Neural progenitor cell (in vitro differentiated cells): ENCODE data around the gene PEX3. TPM values are rescaled to one million over a fixed set of nuclear protein-coding genes. Genes with fewer than 3 reads are reported as not detected.

Experiments
- DNase-seq: peaks from one replicate; pipeline ENCODE4 v3.0.0-alpha.2; 2016; ENCODE audit warnings: low spot score
- H2AFZ ChIP-seq: fragments of 200-600 bp; sonication (generic); replicated peaks from 2 replicates; pipeline ENCODE4 v1.6.1; 2016; ENCODE audit warnings: antibody characterized with exemption
- H3F3A ChIP-seq: fragments of 200-600 bp; sonication (generic); 2 replicates; pipeline ENCODE4 v1.6.1; 2016; ENCODE audit warnings: antibody characterized with exemption, low read depth
- H3K27ac ChIP-seq: fragments of 200-600 bp; sonication (generic); 2 replicates; pipeline ENCODE4 v1.5.1; 2016; ENCODE audit warnings: mild to moderate bottlenecking
- H3K27me3 ChIP-seq: fragments of 200-600 bp; sonication (generic); 2 replicates; pipeline ENCODE4 v1.6.1; 2016; ENCODE audit warnings: mild to moderate bottlenecking, moderate library complexity
- H3K36me3 ChIP-seq: fragments of 200-600 bp; sonication (generic); 2 replicates; pipeline ENCODE4 v1.5.1; 2016
- H3K4me1 ChIP-seq: fragments of 200-600 bp; sonication (generic); 2 replicates; pipeline ENCODE4 v1.6.1; 2016; ENCODE audit warnings: mixed run types
- H3K4me2 ChIP-seq: fragments of 200-600 bp; sonication (generic); 2 replicates; pipeline ENCODE4 v1.6.1; 2016
- H3K4me3 ChIP-seq: fragments of 200-600 bp; sonication (generic); 2 replicates; pipeline ENCODE4 v1.5.1; 2016
- H3K79me2 ChIP-seq: fragments of 200-600 bp; sonication (generic); 2 replicates; pipeline ENCODE4 v1.6.1; 2016; ENCODE audit warnings: low read depth
- H3K9ac ChIP-seq: fragments of 200-600 bp; sonication (generic); 2 replicates; pipeline ENCODE4 v1.6.1; 2016
- H3K9me3 ChIP-seq: fragments of 200-600 bp; sonication (generic); 2 replicates; pipeline ENCODE4 v1.5.1; 2016; ENCODE audit warnings: low read depth
- H4K20me1 ChIP-seq: fragments of 200-600 bp; sonication (generic); 2 replicates; pipeline ENCODE4 v1.6.1; 2016; ENCODE audit warnings: low read depth
- H3K27ac Mint-ChIP-seq: 3 replicates; pipeline ENCODE4 v1.8.0; 2021; ENCODE audit warnings: mixed read lengths
- H3K27me3 Mint-ChIP-seq: 2 replicates; pipeline ENCODE4 v1.8.0; 2022; ENCODE audit warnings: low read depth, mild to moderate bottlenecking, inconsistent platforms, moderate library complexity, mixed read lengths; ENCODE audit not compliant: insufficient read depth
- H3K36me3 Mint-ChIP-seq: 3 replicates; pipeline ENCODE4 v1.8.0; 2021; ENCODE audit warnings: mixed read lengths
- H3K4me1 Mint-ChIP-seq: 3 replicates; pipeline ENCODE4 v1.8.0; 2021; ENCODE audit warnings: mixed read lengths
- H3K4me3 Mint-ChIP-seq: 3 replicates; pipeline ENCODE4 v1.8.0; 2021; ENCODE audit warnings: mild to moderate bottlenecking, moderate library complexity, mixed read lengths
- H3K9me3 Mint-ChIP-seq: 3 replicates; pipeline ENCODE4 v1.8.0; 2020; ENCODE audit warnings: mixed read lengths
- EZH2 ChIP-seq: fragments of 200-600 bp; sonication (generic); IDR thresholded peaks from 2 replicates; pipeline ENCODE4 v1.6.1; 2017; ENCODE audit warnings: antibody characterized with exemption, mild to moderate bottlenecking, moderate library complexity
- EZH2phosphoT487 ChIP-seq: fragments of 200-600 bp; sonication (generic); IDR thresholded peaks from 2 replicates; pipeline ENCODE4 v1.6.1; 2017; ENCODE audit warnings: antibody characterized with exemption
- total RNA-seq: library from RNA; depleted of rRNA; stranded (reverse); fragments of >200 nt; gene quantifications from 2 replicates; pipeline ENCODE4 v1.2.3, GENCODE V29; 2015; ENCODE audit warnings: low replicate concordance
- TF ChIP-seq, protein P1 (sequence below): fragments of 200-600 bp; sonication (generic); IDR thresholded peaks from 2 replicates; pipeline ENCODE4 v1.5.1; 2017; ENCODE audit warnings: antibody characterized with exemption, mild to moderate bottlenecking

Gene PEX3
- total RNA-seq, 1 donor from 2014 or later = 25.5 TPM

DNA sequence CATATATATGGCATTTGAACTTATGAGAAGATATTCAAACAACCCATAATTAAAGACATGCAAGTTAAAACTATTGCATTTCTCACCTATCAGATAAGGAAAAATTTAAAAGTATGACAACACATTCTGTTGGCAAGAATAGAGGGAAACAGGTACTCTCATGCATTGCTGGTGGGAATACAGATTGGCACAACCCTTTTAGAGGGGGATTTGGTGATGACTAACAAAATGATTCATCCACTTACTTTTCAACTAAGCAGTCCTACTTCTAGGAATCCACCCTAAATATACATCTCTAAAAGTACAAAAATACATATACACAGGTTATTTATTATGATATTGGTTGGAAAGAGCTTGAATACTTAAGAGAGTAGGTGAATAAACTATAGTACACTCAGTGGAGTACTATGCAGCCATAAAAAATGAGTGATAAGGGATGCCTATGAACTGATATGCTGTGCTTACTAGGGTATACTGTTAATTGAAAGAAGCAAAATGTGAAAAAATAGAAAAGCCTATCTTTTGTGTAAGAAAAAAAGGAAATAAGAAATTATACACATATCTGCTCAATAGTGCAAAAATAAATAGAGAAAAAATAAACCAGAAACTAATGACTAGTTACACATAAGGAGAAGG, 42.3 kb upstream of the PEX3 start:
- H3K27ac ChIP-seq = no peak overlapping the region
- H3K4me1 ChIP-seq = no peaks in the 10 kb centered on the region
- H4K20me1 ChIP-seq = no peaks in the 10 kb centered on the region
- Mint-ChIP-seq H3K36me3 (no peaks in the 10 kb centered on the region), H3K27ac (no peak overlapping the region), H3K27me3 (peaks cover 3% of the 10 kb centered on the region), H3K9me3 (no peaks in the 10 kb centered on the region), H3K4me1 (peaks cover 15% of the 10 kb centered on the region), H3K4me3 (no peak overlapping the region)
- DNase-seq = no peak
- no peaks in the 10 kb centered on the region for H3K79me2 ChIP-seq
- no peaks in the 10 kb centered on the region for H3K27me3 ChIP-seq
- no peak overlapping the region for H3K4me3 ChIP-seq
- no peak overlapping the region for H3K4me2 ChIP-seq
- no peaks in the 10 kb centered on the region for H3K36me3 ChIP-seq
- no peaks in the 10 kb centered on the region for H3F3A ChIP-seq
- H3K9me3 ChIP-seq = no peaks in the 10 kb centered on the region
- TF ChIP-seq, protein P1, sequence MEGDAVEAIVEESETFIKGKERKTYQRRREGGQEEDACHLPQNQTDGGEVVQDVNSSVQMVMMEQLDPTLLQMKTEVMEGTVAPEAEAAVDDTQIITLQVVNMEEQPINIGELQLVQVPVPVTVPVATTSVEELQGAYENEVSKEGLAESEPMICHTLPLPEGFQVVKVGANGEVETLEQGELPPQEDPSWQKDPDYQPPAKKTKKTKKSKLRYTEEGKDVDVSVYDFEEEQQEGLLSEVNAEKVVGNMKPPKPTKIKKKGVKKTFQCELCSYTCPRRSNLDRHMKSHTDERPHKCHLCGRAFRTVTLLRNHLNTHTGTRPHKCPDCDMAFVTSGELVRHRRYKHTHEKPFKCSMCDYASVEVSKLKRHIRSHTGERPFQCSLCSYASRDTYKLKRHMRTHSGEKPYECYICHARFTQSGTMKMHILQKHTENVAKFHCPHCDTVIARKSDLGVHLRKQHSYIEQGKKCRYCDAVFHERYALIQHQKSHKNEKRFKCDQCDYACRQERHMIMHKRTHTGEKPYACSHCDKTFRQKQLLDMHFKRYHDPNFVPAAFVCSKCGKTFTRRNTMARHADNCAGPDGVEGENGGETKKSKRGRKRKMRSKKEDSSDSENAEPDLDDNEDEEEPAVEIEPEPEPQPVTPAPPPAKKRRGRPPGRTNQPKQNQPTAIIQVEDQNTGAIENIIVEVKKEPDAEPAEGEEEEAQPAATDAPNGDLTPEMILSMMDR = no peak
- TF ChIP-seq EZH2 (no peak), EZH2phosphoT487 (no peak)
- H3K9ac ChIP-seq = no peak overlapping the region
- H2AFZ ChIP-seq = no peak overlapping the region

DNA sequence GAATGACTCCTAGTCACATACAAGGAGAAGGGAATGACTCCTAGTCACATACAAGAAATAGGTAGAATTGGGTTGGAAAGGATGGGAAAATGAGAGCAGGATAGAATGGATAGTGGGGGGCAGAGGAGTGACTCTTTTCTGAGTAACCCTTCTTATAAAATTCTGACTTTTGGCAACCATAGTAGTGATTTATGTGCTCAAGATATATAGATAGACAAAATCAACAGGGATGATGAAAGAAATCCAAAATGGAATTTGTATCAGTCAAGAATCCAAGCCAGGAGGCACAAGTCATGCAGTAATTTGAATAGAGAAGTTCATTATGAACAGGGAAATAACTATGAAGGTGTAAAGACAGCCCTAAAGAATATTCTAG, 41.8 kb upstream of the PEX3 start:
- Mint-ChIP-seq H3K9me3 (no peaks in the 10 kb centered on the region), H3K27me3 (peaks cover 3% of the 10 kb centered on the region), H3K4me1 (peaks cover 15% of the 10 kb centered on the region), H3K27ac (no peak overlapping the region), H3K36me3 (no peaks in the 10 kb centered on the region), H3K4me3 (no peak overlapping the region)
- Histone ChIP-seq H3K79me2 (no peaks in the 10 kb centered on the region), H3K9me3 (no peaks in the 10 kb centered on the region), H3K27ac (no peak overlapping the region), H3K4me1 (no peaks in the 10 kb centered on the region), H2AFZ (no peak overlapping the region), H3K36me3 (no peaks in the 10 kb centered on the region), H3K4me2 (no peak overlapping the region), H3F3A (no peaks in the 10 kb centered on the region), H3K27me3 (no peaks in the 10 kb centered on the region), H4K20me1 (no peaks in the 10 kb centered on the region), H3K9ac (no peak overlapping the region), H3K4me3 (no peak overlapping the region)
- DNase-seq = no peak
- TF ChIP-seq EZH2 (no peak), EZH2phosphoT487 (no peak)
- TF ChIP-seq, protein P1 = no peak

DNA sequence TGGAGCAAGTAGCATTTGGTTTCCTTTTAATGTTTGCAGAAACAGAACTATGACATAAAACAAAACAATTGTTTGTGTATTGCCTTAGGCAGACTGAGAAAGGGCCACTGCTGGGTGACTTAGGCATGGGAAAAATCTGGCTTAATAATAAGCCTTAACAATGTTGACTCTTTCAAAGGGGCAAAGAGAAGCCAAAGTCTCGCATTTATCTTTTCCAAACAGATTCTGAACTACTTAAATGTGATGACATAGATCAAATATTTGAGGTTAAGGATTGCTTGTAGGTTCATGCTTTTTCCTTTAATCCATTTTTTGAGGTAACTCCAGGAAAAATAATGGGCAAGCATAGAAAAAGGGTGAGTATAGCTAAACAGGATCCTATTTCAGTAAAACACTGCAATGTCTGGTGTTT, 39.7 kb upstream of the PEX3 start:
- H3K4me1 Mint-ChIP-seq = peaks cover 12% of the 10 kb centered on the region

More for the DNA sequence above, 39.7 kb upstream of the PEX3 start:
- Histone ChIP-seq H3K27ac (no peak overlapping the region), H3K9me3 (no peaks in the 10 kb centered on the region), H3K4me1 (no peaks in the 10 kb centered on the region), H3K27me3 (no peaks in the 10 kb centered on the region), H3K79me2 (no peaks in the 10 kb centered on the region), H4K20me1 (no peaks in the 10 kb centered on the region), H3F3A (no peaks in the 10 kb centered on the region), H2AFZ (no peak overlapping the region), H3K36me3 (no peaks in the 10 kb centered on the region), H3K9ac (no peak overlapping the region), H3K4me3 (no peak overlapping the region), H3K4me2 (no peak overlapping the region)
- no peak for DNase-seq
- Mint-ChIP-seq H3K27me3 (peaks cover 3% of the 10 kb centered on the region), H3K4me3 (no peak overlapping the region), H3K9me3 (no peaks in the 10 kb centered on the region), H3K27ac (no peak overlapping the region), H3K36me3 (no peaks in the 10 kb centered on the region)
- TF ChIP-seq, protein P1 = no peak
- no peak for TF ChIP-seq EZH2
- TF ChIP-seq EZH2phosphoT487 = no peak
